D721Med (cell line): ENCODE results near the gene TGM6.

Experiments
- DNase-seq: peaks from one replicate; pipeline ENCODE4 v3.0.0; 2011; ENCODE audit warnings: low spot score; ENCODE audit not compliant: insufficient read length
- FAIRE-seq: peaks from 2 replicates; lab custom pipeline; 2011; peaks lifted over from hg19 to GRCh38; lab: Jason Lieb, UNC
- TF ChIP-seq, protein P1 (sequence below): IDR thresholded peaks from 2 replicates; pipeline ENCODE4 v1.5.1; 2012; ENCODE audit warnings: mild to moderate bottlenecking, control low read depth; ENCODE audit not compliant: insufficient read depth; ENCODE audit errors: missing control alignments

Gene TGM6

DNA sequence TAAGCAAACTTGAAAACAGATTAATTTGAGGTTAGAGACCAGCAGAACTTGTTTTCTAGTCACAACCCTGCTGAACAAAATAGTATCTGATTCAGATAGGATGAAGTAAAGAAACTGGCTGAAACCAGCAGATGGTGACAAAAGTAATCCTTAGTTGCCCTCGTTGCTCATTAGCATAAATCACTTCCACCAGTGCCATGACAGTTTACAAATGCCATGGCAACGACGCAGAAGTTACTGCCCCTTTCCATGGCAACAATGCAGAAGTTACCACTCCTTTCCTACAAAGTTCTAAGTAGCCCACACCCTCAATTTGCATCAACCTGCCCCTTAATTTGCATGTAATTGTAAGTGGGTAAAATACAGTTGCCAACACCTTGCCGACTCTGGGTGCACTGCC is 66.1 kb downstream of the TGM6 start:
- FAIRE-seq (no peak), DNase-seq (no peak)
- TF ChIP-seq, protein P1, sequence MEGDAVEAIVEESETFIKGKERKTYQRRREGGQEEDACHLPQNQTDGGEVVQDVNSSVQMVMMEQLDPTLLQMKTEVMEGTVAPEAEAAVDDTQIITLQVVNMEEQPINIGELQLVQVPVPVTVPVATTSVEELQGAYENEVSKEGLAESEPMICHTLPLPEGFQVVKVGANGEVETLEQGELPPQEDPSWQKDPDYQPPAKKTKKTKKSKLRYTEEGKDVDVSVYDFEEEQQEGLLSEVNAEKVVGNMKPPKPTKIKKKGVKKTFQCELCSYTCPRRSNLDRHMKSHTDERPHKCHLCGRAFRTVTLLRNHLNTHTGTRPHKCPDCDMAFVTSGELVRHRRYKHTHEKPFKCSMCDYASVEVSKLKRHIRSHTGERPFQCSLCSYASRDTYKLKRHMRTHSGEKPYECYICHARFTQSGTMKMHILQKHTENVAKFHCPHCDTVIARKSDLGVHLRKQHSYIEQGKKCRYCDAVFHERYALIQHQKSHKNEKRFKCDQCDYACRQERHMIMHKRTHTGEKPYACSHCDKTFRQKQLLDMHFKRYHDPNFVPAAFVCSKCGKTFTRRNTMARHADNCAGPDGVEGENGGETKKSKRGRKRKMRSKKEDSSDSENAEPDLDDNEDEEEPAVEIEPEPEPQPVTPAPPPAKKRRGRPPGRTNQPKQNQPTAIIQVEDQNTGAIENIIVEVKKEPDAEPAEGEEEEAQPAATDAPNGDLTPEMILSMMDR: no peak

DNA sequence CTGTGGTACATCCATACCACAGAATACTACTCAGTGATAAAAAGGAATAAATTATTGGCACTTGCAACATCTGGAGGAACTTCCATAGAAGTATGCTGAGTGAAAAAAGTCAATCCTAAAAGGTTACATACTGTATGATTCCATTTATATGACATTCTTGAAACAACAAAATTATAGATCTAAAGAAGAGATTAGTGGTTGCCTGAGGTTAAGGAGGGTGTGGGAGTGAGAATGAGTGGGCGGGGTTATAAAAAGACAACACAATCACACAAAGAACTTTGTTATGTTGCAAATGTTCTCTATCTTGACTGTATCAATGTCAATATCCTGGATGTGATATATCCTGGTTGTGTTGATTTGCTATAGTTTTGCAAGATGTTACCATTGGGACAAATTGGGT is 68.7 kb downstream of the TGM6 start:
- TF ChIP-seq, protein P1: no peak
- DNase-seq: no peak
- FAIRE-seq: no peak

DNA sequence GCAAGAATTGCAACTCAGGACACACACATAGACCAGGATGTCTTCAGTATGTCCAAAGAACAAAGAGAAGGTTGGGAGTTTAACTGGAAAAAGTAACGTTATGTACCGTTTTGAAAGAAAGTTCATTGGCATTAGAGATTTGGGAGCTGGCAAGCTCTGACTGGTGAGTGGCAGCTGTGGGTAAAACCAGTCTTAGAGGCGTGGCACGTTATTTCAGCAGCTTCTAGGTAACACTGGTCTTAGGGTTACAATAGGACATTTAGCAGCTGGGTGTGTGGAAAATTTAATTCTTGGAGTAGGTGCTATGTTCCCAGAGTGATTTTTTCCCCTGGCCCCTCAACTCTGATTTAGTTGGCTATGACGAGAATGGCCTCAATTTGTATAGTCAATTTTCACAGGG is 70.7 kb downstream of the TGM6 start:
- TF ChIP-seq, protein P1: no peak
- no peak for DNase-seq
- no peak for FAIRE-seq

DNA sequence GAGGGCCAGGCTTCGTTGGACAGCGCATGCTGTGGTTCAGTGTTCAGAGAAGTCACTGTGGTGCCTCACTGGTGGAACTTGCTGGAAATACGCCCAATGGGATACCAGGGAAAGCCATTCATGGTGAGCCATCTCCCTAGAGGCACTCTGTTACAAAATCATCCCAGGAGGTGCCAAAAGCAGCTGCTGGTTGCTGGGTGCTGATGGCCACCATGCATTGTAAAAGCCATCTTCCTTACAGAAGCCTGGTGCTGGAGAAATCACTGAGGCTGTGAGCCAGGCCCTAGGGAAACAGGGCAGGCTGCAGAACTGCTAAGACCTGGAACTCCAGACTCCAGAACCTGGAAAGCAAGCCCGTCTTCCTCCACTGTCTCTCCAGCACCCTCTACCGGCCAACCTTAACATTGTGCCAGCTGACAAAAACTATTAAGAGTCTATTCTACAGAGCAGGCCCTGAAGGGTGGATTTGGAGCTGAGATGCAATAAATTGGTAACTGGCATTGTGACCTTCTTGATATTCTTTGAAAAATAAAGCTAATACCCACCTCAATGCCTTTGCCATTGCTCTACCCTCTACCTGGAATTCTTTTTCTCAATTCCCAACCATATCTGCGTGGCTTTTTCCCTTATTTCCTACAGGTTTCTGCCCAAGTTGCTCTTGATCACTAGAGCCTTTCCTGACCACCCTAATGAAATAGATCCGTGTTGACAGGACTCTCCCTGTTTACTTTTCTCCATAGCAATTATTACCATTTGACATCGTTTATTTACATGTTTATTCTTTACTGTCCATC is 71.4 kb downstream of the TGM6 start:
- TF ChIP-seq, protein P1: peak; percentile 74
- DNase-seq: peak; percentile 27
- FAIRE-seq: no peak

DNA sequence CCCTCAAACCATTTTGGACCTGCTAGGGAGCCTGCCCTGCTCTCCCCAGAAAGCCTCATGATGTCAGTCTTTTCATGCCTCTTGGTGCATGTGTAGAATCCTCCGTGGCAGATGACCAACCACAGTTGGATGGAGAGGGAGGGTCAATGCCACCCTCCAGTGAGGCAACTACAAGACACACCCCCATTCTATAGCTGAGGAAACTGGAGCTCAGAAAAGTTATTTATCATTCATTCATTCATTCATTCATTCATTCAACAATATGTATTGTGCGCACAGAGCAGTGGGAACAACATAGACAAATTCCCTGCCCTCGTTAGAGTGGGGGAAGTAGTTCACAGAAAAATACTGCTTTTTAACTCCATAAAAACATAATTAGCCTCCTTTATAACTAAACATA is 73.1 kb downstream of the TGM6 start:
- TF ChIP-seq, protein P1: no peak
- FAIRE-seq (no peak), DNase-seq (no peak)

DNA sequence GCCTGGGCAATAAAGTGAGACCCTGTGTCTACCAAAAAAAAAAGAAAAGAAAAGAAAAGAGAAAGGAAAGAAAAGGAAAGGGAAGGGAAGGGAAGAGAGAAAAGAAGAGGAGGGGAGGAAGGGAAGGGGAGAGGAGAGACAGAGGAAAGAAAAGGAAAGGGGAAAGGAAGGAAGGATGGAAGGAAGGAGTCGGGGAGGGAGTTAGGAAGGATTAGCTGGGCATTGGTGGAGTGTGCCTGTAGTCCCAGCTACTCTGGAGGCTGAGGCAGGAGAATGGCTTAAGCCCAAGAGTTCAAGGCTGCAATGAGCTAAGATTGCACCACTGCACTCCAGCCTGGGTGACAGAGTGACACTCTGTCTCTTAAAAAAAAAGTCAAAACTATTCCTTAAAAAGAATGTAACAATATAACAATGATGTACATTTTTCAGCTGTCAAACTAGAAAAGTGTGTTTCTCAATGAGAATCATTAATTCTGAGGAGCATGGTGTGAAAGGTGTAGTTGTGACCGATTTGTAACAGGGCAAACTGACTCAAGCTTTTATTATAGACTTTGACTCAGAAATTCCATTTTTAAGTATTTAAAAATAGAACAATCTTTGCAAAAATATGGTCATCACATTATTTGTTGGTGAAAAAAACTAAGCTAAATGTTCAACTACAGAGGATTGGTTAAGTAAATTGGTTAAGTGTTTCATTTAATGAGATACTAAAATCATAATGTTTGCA is 75.2 kb downstream of the TGM6 start:
- TF ChIP-seq, protein P1: no peak
- FAIRE-seq (no peak), DNase-seq (no peak)
